Measurements from ENCODE around the gene NTF3. TPM values are rescaled to one million over a fixed set of nuclear protein-coding genes. Genes with fewer than 3 reads are reported as not detected.

Gene NTF3
- polyA plus RNA-seq, 3 donors = 4.1 to 6.4 (median 5.5) TPM

DNA sequence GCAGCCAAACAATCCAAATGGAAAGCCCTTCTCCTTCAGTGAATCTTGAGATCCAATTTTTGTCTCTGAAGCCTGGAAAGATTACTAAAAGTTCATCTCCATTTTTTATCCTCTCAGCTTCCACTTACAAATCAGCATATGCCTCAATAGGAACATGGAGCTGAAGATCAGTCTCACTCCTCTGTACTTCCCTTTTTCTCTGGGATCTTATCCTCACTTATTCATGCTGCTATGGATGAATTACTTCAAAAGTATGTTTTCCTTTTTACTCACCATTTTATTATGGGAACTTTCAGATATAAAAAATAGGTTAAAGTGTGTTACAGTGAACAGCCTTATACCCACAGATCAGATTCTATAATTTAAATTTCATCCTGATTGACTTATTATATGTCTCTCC, 14.4 kb upstream of the NTF3 start:
- no peak for DNase-seq (ENCODE audit: extremely low read depth in 1 of 11, low read depth in 9 of 11, low spot score in 4 of 11)

GRCh38 chr12:5428332-5429221, 3.3 kb upstream of the NTF3 start:
- DNase-seq (ENCODE audit: extremely low read depth in 1 of 11, low read depth in 9 of 11, low spot score in 4 of 11) = no peak

DNA sequence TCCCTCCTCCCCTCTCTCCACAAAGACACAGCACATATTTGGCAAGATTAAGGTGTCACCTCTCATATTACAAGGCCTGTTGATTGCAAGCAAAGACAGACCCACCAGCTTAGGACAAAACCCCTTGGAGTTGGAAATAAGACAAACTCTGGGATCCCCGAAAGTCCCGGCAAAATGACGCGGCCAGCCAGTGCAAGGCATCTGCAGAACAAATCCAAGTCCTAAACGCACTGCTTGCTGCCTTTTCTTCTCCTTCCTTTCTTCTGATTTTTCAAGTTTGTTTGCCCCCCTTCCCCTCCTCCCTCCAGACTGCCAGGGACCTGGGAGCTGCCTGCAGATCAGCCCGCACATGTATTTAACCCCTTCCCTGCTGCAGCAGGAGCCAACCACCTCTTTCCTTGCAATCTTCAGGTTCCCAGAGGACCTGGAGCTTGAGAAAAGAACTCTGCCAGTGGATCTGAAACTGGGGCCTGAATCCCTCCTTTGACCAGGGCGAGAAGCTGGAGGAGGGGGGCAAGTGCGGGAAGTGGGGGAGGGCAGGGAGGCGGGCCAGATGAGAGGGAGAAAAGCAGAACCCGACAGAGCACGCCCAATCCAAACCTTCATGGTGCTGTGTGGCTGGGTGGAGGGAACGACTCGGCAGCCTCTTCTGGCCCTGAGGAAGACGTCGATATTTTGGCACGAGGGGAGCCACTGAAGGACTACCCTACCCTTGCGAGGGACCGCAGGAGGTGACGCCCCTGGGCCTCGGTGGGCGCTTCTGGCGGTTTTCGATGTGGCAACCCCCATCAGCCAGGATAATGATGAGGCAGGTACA, 2.0 kb upstream of the NTF3 start:
- DNase-seq (ENCODE audit: extremely low read depth in 1 of 11, low read depth in 9 of 11, low spot score in 4 of 11) = no peak

DNA sequence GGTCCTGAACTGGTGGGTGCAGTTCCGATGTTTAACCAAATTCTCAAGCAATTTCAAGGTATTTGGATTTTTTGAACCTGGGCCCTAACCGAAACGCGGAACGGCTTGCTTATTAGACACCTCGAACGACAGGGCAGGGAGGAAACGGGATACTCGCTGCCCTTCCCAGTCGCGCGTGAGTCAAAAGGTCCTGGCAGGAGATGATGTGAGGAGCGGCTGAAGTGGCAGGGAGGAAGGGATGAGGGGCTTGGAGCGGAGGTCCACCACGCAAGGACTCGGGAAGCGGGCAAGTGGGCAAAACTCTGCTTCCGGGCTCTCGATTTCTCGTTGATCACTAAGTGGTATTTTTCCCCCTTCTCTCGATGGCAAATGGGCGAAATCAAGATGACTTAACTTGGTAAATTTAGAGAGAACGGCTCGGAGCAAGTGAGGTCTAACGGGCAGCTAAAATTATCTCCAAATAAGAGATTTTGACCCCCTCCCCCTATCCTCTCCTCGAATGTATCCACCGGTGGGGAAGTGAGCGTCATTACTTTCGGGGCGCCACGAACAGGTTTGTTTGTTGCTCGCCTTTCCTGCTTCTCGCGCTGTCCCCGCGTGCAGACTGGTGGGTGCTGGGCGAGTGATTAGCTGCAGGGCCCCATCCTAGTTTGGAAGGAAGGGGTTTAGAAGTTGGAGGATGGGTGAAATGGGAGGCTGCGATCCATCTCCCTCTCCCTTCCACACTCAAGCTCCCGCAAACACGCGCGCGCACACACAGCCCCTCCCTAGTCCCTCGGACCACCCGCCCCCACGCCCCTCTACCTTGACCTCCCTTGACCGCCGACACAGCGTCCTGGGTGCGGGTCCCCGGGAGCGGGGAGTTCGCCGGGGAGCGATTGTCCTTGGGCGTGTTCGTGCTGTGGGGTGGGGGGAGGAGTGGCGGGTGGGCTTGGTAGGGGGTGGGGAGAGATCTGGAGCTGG, 986 bp upstream of the NTF3 start:
- no peak for DNase-seq (ENCODE audit: extremely low read depth in 1 of 11, low read depth in 9 of 11, low spot score in 4 of 11)

- DNase-seq (ENCODE audit: extremely low read depth in 1 of 11, low read depth in 9 of 11, low spot score in 4 of 11) = no peak
These were observed 1.4 kb downstream of the NTF3 start for GRCh38 chr12:5433081-5433844.

DNA sequence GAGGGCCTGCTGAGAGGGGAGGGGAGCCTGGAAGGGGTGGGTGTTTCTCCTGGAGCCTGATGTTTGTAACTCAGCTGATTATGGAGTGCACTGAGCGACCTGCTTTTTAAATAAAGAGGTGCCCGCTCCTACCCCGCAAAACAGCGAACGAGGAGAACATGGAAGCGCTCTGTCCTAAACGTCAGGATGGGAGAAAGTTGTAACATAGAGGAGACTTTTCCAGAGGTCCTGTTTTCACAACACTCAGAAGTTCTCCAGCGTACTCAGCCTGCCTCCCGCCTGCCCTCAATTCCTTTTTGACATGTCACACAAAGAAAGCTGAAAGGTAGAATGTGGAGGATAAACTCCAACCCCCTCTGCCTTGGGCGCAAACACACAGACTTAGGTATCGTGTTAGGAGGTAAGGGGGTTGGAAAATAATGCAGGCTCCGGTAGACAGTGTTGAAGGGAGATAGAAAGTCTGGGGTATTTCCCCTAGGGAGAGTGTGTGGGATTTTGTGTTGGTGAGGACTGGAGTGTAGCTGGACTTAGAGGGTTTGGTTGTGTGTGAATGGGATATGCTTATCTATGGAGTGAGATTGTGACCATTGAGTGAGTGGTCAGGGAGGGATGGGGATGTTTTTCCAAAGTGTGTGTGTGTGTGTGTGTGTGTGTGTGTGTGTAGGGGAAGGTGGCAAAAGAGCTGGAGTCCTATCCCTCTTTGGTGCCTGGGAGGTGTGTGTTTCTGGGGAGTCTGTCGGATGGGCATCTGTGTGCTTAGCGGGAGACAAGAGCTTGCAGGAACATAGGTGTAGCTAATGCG, 2.1 kb downstream of the NTF3 start:
- no peak for DNase-seq (ENCODE audit: extremely low read depth in 1 of 11, low read depth in 9 of 11, low spot score in 4 of 11)

- no peak for DNase-seq (ENCODE audit: extremely low read depth in 1 of 11, low read depth in 9 of 11, low spot score in 4 of 11)
These were observed 3.0 kb downstream of the NTF3 start for GRCh38 chr12:5434647-5435560.

GRCh38 chr12:5437182-5437583, 5.3 kb downstream of the NTF3 start:
- DNase-seq (ENCODE audit: extremely low read depth in 1 of 11, low read depth in 9 of 11, low spot score in 4 of 11) = peak in 4 of 11 donors; percentile 69 to 79 (median 74)

DNA sequence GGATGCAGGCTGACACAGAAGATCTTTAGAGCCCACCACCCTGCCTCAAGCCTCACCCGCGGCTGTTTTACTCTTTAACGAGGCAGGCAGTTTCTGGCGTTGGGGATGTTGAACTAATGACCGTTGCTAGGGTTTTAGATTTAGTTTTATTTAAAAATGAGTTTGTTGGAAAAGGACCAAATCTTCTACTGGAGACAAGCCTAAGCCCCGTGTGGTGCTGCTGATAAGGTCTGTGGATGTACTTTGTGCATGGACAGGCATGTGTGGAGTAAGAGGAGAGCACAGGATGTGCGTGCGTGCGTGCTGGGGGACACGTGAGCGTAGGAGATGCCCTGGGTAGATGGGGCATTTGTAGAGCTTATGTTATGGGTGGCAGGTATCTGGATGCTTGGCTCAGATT, 5.7 kb downstream of the NTF3 start:
- no peak for DNase-seq (ENCODE audit: extremely low read depth in 1 of 11, low read depth in 9 of 11, low spot score in 4 of 11)

- no peak for DNase-seq (ENCODE audit: extremely low read depth in 1 of 11, low read depth in 9 of 11, low spot score in 4 of 11)
These were observed 6.8 kb downstream of the NTF3 start for GRCh38 chr12:5438671-5439200.

DNA sequence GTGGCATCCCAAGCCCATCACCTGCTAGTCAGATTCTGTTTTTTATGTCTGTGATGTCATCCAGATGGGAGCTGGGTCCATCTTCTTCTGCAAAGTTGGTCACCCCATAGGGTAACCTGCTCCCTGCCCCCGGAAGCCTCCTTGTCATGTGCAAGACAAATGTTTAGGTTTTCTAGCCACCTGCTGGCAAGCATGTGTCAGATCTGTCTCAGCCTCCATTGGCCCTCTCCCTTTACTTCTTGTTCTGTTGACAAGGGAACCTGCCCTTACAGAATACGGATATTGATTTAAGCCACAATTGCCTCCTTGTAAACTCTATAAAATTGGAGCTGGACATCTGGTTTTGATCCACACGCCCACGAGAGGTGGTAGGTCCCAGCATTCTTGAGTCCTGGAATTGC, 7.5 kb downstream of the NTF3 start:
- no peak for DNase-seq (ENCODE audit: extremely low read depth in 1 of 11, low read depth in 9 of 11, low spot score in 4 of 11)

GRCh38 chr12:5439788-5440300, 7.9 kb downstream of the NTF3 start:
- DNase-seq (ENCODE audit: extremely low read depth in 1 of 11, low read depth in 9 of 11, low spot score in 4 of 11) = no peak

DNA sequence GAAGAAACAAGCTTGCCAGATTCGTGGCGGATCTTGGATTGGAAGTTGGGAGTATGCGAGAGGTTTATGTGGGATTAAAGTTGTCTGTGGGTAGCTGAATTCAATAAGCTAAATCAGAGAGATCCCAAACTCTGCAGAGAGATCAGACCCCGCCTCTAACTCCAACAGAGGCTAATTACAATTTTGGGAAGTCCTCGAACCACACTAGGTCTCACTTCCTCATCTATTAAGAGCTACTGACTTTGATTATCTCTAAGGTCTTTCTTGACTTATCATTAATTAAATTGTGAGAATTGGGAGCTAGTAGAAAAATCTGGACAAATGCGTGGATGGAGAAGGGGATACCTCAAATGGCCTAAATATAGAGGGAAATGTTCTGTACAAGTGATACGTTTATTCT, 9.1 kb downstream of the NTF3 start:
- no peak for DNase-seq (ENCODE audit: extremely low read depth in 1 of 11, low read depth in 9 of 11, low spot score in 4 of 11)

DNA sequence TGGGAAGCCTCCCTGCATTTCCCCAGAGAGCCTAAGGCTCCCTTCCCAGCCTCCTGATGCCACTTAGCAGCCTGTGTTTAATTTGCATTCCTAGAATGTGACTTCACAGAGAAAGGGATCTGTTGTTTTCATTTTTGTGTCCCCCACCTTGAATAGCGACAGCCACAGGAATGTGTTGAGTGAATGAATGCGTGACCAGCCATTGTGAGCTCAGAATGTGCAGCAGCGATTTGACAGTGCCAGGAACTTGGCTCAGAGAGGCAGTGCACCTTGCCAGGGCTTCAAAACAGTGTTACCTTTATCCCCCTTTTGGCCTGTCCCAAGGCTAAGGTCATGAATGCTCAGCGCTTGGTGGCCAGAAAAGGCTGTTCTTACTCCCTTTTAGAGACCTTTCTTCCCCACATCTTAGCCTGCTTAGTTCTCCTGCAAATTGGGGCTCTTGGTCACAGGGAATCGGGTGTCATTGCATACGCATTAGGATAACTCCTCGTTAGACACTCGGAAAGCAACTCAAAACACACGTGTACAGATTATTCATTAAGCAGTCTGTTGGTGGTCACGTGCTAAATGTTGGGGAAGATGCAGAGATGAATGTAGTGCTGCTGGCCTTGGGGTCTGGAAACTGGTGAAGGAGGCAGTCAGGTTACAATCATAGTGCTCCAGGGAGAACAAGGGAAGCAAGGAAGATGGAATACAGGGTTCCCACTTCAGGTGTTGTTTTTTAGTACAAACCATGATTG, 9.8 kb downstream of the NTF3 start:
- no peak for DNase-seq (ENCODE audit: extremely low read depth in 1 of 11, low read depth in 9 of 11, low spot score in 4 of 11)

DNA sequence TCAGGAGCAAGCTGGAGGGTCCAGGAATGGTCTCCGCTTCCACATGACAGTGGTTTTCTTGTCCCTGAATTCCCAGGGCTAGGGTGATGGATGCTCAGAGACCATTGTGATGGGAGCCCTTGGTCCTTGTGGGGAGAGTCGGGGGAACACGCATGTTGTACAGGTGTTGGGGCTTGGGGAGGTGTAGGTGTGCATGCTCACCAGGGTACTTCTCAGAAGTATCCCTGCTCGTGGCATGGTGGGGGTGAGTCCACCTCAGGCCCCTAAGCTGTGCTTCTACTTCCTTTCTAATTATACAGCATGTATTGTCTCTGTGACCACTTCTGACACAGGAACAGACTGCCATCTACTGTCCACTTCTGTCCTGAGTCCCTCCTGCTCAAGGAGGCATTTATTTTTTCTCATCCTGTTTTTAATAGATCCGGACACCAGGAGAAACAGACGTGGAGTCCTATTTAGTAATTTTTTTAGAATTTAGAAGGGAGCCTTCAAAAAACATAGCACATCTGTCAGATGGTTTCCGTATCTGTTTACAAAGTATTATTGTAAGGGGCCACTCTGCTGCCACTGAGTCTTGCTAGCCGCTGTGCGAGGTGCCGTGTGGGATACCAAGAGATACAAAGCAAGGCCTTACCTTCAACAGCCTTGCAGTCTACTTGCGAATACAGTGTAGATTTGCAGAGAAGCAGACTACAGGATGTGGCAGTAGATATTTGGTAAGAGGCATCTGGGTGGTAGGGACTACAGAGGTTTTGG, 10.5 kb downstream of the NTF3 start:
- no peak for DNase-seq (ENCODE audit: extremely low read depth in 1 of 11, low read depth in 9 of 11, low spot score in 4 of 11)
